ENCODE data around the gene TMEM198. TPM values are rescaled to one million over a fixed set of nuclear protein-coding genes. Genes with fewer than 3 reads are reported as not detected.

Gene TMEM198
- total RNA-seq, 2 experiments from 2014 or later, result 0.86 to 1.1 TPM

DNA sequence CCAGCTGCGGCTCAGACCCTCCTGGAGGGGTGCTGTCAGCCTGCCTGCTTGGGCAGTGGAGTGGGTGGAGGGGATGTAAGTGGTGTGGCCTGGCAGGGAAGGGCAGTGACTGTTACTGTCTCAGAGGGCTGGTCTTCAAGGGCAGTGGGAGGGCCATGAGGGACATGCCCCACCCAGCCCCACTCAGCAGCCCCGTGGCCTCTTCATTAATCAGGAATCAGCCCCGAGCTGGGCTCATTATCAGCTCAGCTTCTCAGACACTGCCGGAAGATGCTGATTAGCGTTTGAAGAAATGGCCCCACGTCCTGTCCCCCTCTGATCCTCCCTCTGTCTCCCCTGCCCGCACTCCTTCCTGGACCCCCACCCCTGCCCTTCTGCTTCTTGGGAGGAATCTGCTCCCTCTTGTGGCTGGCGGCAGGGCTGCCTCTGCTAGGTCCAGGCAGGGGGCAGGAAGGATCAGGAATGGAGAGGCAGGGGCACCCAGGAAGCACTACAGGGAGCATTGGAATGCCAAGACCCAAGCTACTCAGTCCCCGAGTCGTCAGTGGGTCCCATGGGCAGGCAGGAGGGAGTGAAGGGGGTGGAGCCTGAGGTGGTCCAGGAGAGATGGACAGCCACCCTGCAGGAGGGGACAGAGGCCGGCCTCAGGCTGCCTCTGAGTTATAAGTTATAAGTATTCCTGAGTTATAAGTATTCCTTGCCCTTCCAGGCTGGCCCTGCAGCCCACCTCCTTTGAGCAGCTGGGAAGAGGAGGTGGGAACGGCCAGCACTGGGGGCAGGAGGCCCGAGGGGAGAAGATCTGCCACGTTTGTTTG lies 22.6 kb upstream of the TMEM198 start:
- Mint-ChIP-seq H3K27ac (no peak overlapping the region), H3K4me1 (ENCODE audit: low read depth) (peaks cover 14% of the 10 kb centered on the region), H3K4me3 (no peak overlapping the region), H3K9me3 (no peaks in the 10 kb centered on the region), H3K27me3 (ENCODE audit: low read depth) (peaks cover 64% of the 10 kb centered on the region), H3K36me3 (ENCODE audit: low read depth) (no peaks in the 10 kb centered on the region)
- CTCF ChIA-PET, result interaction anchor here (1.2 to 4.4 kb wide), 8 partner anchors 8 to 118 kb away, joined by 3 to 35 read pairs (median 6); a partner anchor contains a TSS
- intact Hi-C loops (cut with micrococcal nuclease), result loop anchor here (1.0 to 2.0 kb wide), 2 partner anchors 23 to 44 kb away; partner anchors contain the start of gene GMPPA
- DNase-seq, result peak; percentile 34

GRCh38 chr2:219522111-219523030 lies 21.5 kb upstream of the TMEM198 start:
- intact Hi-C loops (cut with micrococcal nuclease), result no loop called here
- no peaks in the 10 kb centered on the region for H3K9me3 Mint-ChIP-seq
- CTCF ChIA-PET, result interaction anchor here (0.9 to 4.4 kb wide), 4 partner anchors 11 to 40 kb away, joined by 3 to 20 read pairs (median 6); no protein-coding TSS in a partner anchor
- no peaks in the 10 kb centered on the region for H3K36me3 Mint-ChIP-seq (ENCODE audit: low read depth)
- no peak for DNase-seq
- H3K27ac Mint-ChIP-seq, result no peak overlapping the region
- H3K4me1 Mint-ChIP-seq (ENCODE audit: low read depth), result peaks cover 14% of the 10 kb centered on the region
- H3K27me3 Mint-ChIP-seq (ENCODE audit: low read depth), result peaks cover 65% of the 10 kb centered on the region
- H3K4me3 Mint-ChIP-seq, result no peak overlapping the region

DNA sequence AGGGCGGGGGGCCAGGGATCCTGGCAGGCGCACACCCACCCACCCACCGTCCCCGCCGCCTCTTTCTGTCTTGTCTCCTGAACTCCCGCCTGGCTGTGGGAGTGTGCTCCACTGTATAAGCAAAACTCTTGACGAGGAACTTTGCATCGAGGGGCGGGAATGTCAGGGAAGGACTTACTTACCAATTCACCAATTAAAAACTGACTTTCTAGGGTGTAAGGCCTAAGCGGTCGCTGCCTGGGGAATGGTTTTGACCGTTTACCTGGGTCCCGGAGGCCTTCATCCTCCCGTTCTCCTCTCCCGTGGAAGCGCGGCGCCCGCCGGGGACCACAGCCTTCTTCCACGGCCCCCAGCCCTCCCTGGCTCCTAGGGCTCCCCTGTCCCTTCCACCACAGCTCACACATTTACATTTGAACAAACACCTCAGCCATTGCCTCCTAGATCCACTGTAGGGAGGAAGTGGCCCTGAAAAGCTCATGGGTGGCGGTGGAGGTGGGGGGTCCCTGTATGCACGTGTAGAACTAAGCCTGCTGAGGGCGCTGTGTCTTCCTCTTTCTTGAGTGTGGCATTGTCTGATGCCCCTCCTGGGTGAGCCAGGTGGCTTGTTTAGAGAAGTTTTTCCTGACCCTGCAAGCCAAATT lies 20.7 kb upstream of the TMEM198 start:
- CTCF ChIA-PET, result interaction anchor here (0.6 to 2.3 kb wide), 6 partner anchors 12 to 493 kb away, joined by 3 to 6 read pairs (median 3); no protein-coding TSS in a partner anchor
- intact Hi-C loops (cut with micrococcal nuclease), result no loop called here
- Mint-ChIP-seq H3K4me1 (ENCODE audit: low read depth) (peaks cover 14% of the 10 kb centered on the region), H3K27ac (no peak overlapping the region), H3K27me3 (ENCODE audit: low read depth) (peaks cover 68% of the 10 kb centered on the region), H3K4me3 (no peak overlapping the region), H3K9me3 (no peaks in the 10 kb centered on the region), H3K36me3 (ENCODE audit: low read depth) (no peaks in the 10 kb centered on the region)
- no peak for DNase-seq

DNA sequence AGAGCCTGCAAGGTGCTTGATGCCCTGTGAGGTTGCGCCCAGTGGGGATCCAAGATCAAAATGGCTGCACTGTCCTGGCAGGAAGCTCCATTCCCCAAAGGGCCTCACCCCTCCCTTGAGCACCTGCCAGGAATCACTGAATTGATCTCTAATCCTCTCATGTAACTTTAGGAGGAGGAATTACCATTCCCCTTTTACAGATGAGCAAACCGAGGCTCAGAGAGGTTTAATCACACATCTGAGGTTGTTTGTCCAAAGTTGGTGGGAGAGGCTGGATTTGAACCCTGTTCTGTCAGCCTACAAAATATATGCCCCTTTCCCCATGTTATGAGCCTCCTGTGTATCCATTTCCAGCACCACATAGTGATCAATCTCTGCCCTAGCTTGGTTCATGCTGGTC lies 19.0 kb upstream of the TMEM198 start:
- H3K4me1 Mint-ChIP-seq (ENCODE audit: low read depth), result peaks cover 14% of the 10 kb centered on the region
- no peak overlapping the region for H3K27ac Mint-ChIP-seq
- no peaks in the 10 kb centered on the region for H3K9me3 Mint-ChIP-seq
- H3K27me3 Mint-ChIP-seq (ENCODE audit: low read depth), result peaks cover 74% of the 10 kb centered on the region
- H3K36me3 Mint-ChIP-seq (ENCODE audit: low read depth), result no peaks in the 10 kb centered on the region
- H3K4me3 Mint-ChIP-seq, result no peak overlapping the region
- DNase-seq, result no peak
- CTCF ChIA-PET, result interaction anchor here (1.2 to 8.1 kb wide), 2 partner anchors 17 to 28 kb away, joined by 5 to 211 read pairs; partner anchors contain the start of gene GMPPA
- intact Hi-C loops (cut with micrococcal nuclease), result no loop called here

GRCh38 chr2:219525533-219526232 lies 18.1 kb upstream of the TMEM198 start:
- CTCF ChIA-PET, result interaction anchor here (1.4 to 8.1 kb wide), 4 partner anchors 29 to 123 kb away, joined by 3 to 211 read pairs (median 76); partner anchors contain the start of gene GMPPA
- intact Hi-C loops (cut with micrococcal nuclease), result no loop called here
- H3K9me3 Mint-ChIP-seq, result no peaks in the 10 kb centered on the region
- DNase-seq, result no peak
- peaks cover 14% of the 10 kb centered on the region for H3K4me1 Mint-ChIP-seq (ENCODE audit: low read depth)
- no peak overlapping the region for H3K27ac Mint-ChIP-seq
- no peak overlapping the region for H3K4me3 Mint-ChIP-seq
- peaks cover 78% of the 10 kb centered on the region for H3K27me3 Mint-ChIP-seq (ENCODE audit: low read depth)
- H3K36me3 Mint-ChIP-seq (ENCODE audit: low read depth), result no peaks in the 10 kb centered on the region

DNA sequence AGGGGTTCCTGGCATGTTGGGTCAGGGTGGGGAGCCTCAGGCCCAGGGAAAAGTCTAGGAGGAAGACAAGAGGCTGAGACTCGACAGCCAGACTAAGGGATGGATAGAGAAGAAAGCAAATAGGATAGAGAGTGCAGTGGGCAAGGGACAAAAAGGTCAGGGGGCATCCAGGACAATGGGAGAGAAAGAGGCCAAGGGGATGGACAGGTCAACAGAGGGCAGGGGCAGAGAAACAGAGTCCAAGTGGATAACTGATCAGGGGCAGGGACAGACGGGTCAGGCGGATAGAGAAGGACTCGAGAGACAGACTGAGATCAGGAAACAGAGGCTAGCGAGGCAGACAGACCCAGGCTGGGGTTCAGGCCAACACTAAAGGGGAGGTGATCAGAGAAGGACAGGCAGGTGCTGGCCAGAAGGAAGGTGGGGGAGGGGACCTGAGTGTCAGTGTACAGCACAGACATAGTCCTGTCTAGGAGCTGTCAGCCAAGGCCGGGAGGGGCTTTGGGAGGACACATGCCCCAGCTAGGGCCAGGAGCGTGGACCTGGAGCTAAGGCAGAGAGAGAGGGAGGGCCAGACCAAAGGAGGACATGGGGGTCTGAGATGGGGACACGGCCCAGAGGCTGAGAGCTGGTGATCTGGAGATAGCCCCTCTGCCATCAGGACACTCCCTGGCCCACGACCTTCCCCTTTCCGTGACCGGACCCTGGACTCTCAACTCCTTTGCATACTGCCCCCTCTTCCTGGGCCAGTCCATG lies 17.3 kb upstream of the TMEM198 start:
- no peak overlapping the region for H3K4me3 Mint-ChIP-seq
- DNase-seq, result no peak
- H3K36me3 Mint-ChIP-seq (ENCODE audit: low read depth), result no peaks in the 10 kb centered on the region
- peaks cover 80% of the 10 kb centered on the region for H3K27me3 Mint-ChIP-seq (ENCODE audit: low read depth)
- CTCF ChIA-PET, result interaction anchor here (1.4 to 8.1 kb wide), 7 partner anchors 13 to 124 kb away, joined by 3 to 211 read pairs (median 65); partner anchors contain the start of gene GMPPA
- peaks cover 12% of the 10 kb centered on the region for H3K4me1 Mint-ChIP-seq (ENCODE audit: low read depth)
- no peak overlapping the region for H3K27ac Mint-ChIP-seq
- intact Hi-C loops (cut with micrococcal nuclease), result no loop called here
- H3K9me3 Mint-ChIP-seq, result no peaks in the 10 kb centered on the region

GRCh38 chr2:219527076-219527394 lies 16.8 kb upstream of the TMEM198 start:
- H3K4me1 Mint-ChIP-seq (ENCODE audit: low read depth), result peaks cover 7% of the 10 kb centered on the region
- H3K4me3 Mint-ChIP-seq, result no peak overlapping the region
- DNase-seq, result no peak
- H3K27ac Mint-ChIP-seq, result no peak overlapping the region
- H3K27me3 Mint-ChIP-seq (ENCODE audit: low read depth), result peaks cover 75% of the 10 kb centered on the region
- no peaks in the 10 kb centered on the region for H3K36me3 Mint-ChIP-seq (ENCODE audit: low read depth)
- CTCF ChIA-PET, result interaction anchor here (1.4 to 8.1 kb wide), 9 partner anchors 13 to 124 kb away, joined by 3 to 211 read pairs (median 29); partner anchors contain the start of genes ASIC4 and GMPPA
- H3K9me3 Mint-ChIP-seq, result no peaks in the 10 kb centered on the region
- intact Hi-C loops (cut with micrococcal nuclease), result no loop called here

- no peak for DNase-seq
- Mint-ChIP-seq H3K27ac (no peak overlapping the region), H3K36me3 (ENCODE audit: low read depth) (no peaks in the 10 kb centered on the region), H3K4me1 (ENCODE audit: low read depth) (peaks cover 6% of the 10 kb centered on the region), H3K9me3 (no peaks in the 10 kb centered on the region), H3K27me3 (ENCODE audit: low read depth) (peaks cover 74% of the 10 kb centered on the region), H3K4me3 (no peak overlapping the region)
- CTCF ChIA-PET, result interaction anchor here (0.8 to 8.1 kb wide), 10 partner anchors 8 to 125 kb away, joined by 3 to 211 read pairs (median 32); partner anchors contain the start of genes ASIC4 and GMPPA
- intact Hi-C loops (cut with micrococcal nuclease), result no loop called here
Observed at GRCh38 chr2:219527472-219527871, 16.4 kb upstream of the TMEM198 start.

GRCh38 chr2:219530048-219530963 lies 13.5 kb upstream of the TMEM198 start:
- Mint-ChIP-seq H3K9me3 (no peaks in the 10 kb centered on the region), H3K4me1 (ENCODE audit: low read depth) (no peaks in the 10 kb centered on the region), H3K27ac (no peak overlapping the region), H3K36me3 (ENCODE audit: low read depth) (no peaks in the 10 kb centered on the region), H3K4me3 (no peak overlapping the region), H3K27me3 (ENCODE audit: low read depth) (peaks cover 52% of the 10 kb centered on the region)
- DNase-seq, result peak; percentile 90
- CTCF ChIA-PET, result interaction anchor here (0.5 to 8.1 kb wide), 44 partner anchors 9 to 434 kb away, joined by 3 to 211 read pairs (median 5); partner anchors contain the start of genes ASIC4, DNPEP and GMPPA
- intact Hi-C loops (cut with micrococcal nuclease), result loop anchor here (1.0 kb wide), 5 partner anchors 21 to 127 kb away; partner anchors contain the start of gene GMPPA

Data from activated naive CD4-positive, alpha-beta T cell treated with anti-CD3 and anti-CD28 coated beads for 36 hours (primary cell).